GM12801 (cell line): Measurements from ENCODE around the gene AGO1.

Experiments
- CTCF ChIP-seq: IDR thresholded peaks from one replicate; pipeline ENCODE4 v1.5.1; 2011; ENCODE audit warnings: control low read depth; ENCODE audit not compliant: insufficient read length; ENCODE audit errors: extremely low read depth

The AGO1 gene

GRCh38 chr1:35927472-35927871 lies 44.5 kb downstream of the AGO1 start:
- no peak for TF ChIP-seq CTCF

GRCh38 chr1:35929730-35930592 lies 47.0 kb downstream of the AGO1 start:
- TF ChIP-seq CTCF: no peak

DNA sequence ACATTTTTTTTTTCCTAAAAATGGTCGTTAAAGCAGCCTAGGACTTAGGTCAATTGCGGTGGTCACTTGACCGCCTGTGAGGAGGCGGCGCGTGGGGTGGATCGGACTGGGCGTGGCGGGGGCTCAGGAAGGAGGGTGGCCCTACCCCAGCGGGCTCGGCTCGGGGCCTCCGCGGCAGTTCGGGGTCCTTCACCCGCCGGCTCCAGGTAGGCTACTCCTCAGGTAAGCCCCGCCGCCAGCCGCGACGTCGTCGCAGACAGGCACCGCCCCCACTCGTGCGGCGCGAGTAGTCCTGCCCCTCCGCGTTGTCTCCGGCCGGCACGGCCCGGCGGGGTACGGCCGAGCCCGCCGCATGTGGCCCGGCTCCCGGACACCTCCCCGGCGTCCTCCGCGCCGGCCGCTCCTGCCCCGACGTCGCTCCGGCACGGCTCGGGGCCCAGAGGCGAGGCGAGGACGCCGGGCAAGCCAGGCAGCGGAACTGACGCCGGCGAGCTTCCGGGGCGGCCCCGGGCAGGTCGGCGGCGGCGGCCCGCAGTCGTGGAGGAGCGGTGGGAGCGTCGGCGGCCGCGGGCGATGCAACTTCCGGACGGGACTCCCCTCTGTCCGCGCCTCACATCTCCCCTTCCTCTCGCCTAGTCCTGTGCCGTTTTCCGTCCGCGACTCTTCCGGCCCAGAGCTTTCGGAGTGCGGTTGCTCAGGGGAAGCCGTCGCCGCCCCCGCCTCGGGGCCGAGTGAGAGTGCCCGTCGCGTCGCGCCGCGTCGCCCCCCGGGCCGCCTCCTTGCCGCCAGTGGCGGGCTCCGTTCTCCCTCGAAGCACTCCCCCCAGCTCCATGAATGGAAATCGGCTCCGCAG lies 47.8 kb downstream of the AGO1 start, which contains the start of gene AGO3:
Gene AGO3 (plus strand): TSS at position 513 of the 853 bp plus-strand sequence. CDS start 322 bp downstream, at position 835.
- TF ChIP-seq CTCF: no peak

DNA sequence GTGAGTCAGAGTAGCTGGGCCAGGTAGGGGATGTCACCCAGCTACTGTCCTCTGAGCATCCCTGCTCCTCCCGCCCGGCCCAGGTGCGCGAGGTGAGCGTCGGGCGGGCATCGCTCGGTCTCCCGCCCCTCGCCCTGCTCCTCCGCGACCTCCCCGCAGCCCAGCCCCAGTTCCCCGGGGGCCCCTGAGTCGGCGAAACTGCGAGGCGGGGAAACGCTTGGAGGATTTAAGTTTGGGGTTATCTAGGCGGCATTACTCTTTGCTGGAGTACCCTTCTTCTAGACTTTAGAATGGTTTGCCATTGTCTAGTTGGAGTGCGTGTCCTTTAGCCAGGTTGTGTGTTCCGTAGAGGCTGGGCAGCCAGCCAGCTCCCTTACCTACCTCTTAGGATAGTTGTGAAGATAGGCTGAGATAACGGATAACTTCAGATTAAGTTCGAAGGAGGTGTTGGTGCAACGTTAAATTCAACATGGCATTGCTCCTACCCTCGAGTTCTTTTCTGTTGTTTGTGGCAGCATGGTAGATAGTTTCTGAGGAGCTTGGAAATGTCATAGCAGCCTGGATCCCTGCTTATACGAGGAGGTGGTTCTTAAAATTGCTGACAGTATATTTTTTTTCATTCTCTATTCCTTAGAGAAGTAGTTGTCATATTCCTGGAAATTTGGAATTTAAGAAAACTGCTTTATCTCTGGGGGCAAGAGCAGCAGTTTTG lies 48.6 kb downstream of the AGO1 start:
- TF ChIP-seq CTCF: no peak

GRCh38 chr1:35932158-35932636 lies 49.2 kb downstream of the AGO1 start:
- no peak for TF ChIP-seq CTCF

DNA sequence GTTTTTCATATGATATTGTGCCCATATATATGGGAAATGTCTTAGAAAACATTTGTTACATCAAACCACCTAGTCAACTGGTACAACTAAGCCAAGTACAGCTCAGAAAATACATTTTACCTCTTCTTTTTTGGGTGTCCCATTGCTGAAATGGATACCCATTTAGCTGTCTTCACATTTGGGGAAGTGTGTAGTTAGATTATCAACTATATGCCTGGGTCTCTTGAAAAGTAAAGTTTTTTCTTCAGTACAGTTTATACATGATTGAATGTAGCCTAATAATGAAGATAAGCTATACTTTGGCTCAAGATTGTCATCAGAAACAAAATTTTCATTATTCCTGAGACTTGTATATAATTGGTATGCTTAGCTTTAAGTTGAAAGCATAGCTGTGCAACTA lies 49.9 kb downstream of the AGO1 start:
- TF ChIP-seq CTCF: no peak
